Measurements from ENCODE around the gene PSMG4.

The PSMG4 gene

DNA sequence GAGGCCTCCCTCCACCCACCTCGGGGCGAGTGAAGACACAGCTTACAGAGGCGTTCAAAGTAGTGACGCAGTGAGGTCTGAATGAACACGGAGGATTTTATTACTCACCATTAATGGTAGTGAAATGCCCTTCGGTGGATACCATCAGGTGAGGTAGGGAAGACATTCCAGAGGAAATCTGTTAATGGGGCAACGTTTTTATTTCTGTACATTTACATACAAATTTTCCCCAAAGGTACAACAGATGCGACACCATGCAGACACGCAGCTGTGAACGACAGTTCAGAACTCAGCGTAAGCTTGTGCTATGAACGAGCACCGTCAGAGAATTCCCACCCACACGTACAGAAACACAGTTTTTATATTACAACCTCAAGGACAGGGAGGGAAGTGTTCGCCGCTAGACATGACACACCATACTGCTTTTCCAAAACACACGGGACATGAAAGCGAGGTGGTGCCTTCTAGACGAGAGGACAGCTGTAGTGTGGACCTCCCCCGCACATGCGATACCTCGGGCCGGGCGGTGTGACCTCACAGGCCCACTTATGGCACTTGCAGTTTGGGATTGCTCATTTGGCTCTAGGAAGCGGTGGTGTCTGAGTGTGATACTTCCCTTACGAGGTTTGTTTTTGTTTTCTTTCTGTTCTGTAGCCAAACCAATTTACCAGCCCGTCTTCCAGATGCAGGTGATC lies 10.7 kb downstream of the PSMG4 start:
- TF ChIP-seq GATA2 (IDR thresholded peaks at IDR 0.05; ENCODE audit: low read depth, low read length) (no peak), GATA3 (IDR thresholded peaks at IDR 0.05; ENCODE audit: low read depth, low read length) (no peak)

DNA sequence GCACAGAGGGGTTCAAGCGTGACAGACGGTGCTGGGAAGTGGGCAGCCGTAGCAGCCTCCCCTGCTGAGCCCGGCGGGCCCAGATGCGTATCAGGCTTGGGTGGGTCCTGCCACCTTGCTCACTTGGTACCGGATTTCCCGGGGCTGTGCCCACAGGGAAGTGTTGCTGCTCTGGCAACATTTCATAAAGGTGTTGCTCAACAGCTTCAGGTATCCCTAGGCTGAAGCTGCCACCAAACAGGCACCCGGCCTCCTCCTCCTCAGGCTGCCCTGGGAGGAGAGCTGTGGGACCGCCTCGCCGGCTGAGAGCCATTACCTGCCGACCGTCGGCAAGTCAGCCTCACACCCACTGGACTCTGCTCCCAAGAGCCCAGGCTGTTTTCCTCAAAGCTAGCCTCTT lies 11.5 kb downstream of the PSMG4 start:
- TF ChIP-seq GATA3 (IDR thresholded peaks at IDR 0.05; ENCODE audit: low read depth, low read length) (no peak), GATA2 (IDR thresholded peaks at IDR 0.05; ENCODE audit: low read depth, low read length) (no peak)

DNA sequence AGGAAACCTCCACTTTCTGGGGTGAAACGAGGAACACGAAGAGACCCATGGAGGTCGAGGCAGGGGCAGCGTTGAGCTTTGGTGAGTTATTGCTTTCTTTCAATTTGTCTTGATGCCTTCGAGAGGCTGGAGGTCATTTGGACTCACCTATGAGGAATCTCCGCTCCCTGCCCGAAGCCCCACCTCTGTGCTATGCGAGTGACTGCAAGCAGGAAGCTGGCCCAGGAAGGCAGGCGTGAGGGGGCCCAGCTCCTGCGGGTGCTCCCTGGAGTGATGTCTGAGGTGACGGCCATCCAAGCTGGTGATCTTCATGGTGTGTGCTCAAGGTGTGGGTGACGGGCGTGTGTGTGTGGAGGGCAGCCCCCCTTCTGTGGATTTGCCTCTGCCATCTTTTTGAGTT lies 13.0 kb downstream of the PSMG4 start:
- TF ChIP-seq GATA3 (IDR thresholded peaks at IDR 0.05; ENCODE audit: low read depth, low read length) (no peak), GATA2 (IDR thresholded peaks at IDR 0.05; ENCODE audit: low read depth, low read length) (no peak)

DNA sequence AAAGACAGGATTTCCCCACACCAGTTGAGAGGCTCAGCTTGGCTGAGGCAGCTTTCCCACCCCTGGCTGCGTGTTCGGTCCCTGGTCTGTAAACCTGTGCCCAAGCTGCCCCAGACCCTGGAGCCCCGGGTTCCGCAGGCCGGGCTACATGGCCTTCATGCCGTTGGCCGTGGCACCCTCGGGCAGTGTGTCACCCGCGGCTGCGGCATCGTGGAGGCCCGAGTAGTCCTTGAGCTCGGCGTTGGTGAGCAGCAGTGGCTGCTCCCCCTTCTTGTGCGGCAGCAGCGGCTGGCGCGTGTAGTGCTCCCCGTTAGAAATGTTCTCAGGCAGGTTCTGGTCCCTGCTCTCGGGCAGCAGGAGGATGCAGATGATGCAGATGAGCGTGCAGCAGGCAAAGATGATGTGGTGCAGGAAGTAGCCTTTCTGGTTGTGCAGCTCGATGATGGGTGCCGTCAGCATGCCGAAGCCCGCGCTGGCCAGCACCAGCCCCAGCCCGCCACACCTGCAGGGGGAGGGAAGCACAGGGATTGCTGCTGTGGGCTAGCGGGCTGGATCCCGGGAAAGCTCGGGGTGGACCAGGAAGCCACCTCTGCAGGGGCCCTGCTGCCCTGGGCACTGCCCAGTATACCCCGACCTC lies 14.3 kb downstream of the PSMG4 start:
- TF ChIP-seq GATA3 (IDR thresholded peaks at IDR 0.05; ENCODE audit: low read depth, low read length): no peak
- no peak for TF ChIP-seq GATA2 (IDR thresholded peaks at IDR 0.05; ENCODE audit: low read depth, low read length)

DNA sequence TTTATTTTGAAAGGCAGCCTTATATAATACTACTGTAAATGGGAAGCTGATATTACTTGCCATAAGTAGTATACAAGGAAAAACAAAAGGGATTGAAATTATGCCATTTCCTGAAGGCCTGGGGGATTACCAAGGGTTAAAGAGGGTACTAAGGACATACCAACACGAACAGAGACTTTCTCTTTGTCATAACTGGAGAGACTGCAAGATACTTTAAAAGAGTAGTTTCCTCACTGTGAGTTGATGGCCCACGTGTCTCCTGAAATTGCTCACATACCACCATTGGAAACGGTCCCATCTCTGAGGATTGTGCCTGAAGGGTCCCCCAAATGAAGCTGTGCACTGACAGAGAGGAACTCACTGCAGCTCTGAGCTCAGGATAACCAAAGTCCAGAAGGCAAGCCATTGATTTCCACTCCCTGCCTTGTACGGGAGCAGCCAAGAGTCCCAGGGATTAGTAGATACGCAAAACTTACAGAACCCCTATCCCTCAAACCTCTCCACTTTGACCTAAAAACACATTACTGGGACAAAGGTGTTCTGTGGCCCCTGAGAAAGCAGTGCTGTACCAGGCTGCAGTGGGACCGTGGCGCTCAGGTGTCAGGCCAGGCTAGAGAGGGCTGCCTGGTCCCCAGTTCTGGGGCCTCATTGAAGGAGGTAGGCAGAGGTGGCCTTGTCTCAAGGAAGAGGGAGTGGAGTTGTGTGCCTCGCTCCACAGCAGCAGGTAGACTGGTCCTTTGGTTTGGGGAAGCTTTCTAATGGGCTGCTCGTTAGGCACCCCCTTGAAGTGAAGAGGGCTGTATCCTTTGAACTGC lies 15.2 kb downstream of the PSMG4 start:
- TF ChIP-seq GATA2 (IDR thresholded peaks at IDR 0.05; ENCODE audit: low read depth, low read length): no peak
- no peak for TF ChIP-seq GATA3 (IDR thresholded peaks at IDR 0.05; ENCODE audit: low read depth, low read length)

DNA sequence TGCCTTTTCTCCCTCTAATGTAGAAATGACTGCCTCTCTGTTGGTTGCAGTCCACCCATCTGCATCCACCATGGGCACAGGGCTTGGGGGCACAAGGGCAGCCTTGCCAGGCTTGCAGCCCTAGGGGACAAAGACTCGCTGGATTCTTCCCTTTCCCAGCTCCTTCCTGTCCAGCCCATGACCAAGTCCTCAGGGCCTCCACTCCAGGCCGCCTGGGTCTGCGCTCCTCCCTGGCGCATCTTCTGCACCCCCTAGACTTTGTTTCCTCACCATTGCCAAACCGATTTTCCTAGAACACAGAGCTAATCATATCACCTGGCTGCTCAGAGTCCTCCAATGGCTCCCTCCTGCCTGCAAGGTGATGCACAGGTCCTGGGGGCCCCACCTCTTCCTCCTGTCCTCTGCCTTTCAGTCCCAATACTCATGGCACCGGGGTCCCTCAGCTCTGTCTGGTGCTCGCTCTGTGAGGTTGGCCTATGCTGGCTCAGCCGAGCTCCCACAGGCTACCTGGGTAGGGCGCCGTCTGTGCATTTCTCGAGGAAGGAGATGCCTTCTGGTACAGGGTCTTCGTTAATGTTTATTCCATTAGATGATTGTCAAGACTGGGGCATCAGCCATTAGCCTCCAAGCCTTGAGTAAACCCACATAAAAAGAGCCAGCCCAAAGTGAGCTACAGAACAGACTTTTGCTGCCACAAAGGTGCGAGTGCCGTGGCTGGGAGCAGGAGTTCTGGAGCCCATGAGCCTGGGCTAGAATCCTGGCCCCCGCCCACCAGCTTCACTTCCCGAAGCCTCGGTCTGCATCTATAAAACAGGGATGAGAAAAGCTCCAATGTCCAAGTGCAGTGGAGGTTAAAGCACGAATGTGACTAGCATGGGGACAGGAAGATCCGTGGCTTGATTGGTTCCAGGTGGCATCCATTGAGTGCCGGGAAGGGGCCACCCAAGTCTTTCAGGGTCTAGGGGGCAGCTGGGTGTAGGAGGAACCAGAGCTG lies 17.7 kb downstream of the PSMG4 start:
- TF ChIP-seq GATA3 (IDR thresholded peaks at IDR 0.05; ENCODE audit: low read depth, low read length) (no peak), GATA2 (IDR thresholded peaks at IDR 0.05; ENCODE audit: low read depth, low read length) (no peak)

DNA sequence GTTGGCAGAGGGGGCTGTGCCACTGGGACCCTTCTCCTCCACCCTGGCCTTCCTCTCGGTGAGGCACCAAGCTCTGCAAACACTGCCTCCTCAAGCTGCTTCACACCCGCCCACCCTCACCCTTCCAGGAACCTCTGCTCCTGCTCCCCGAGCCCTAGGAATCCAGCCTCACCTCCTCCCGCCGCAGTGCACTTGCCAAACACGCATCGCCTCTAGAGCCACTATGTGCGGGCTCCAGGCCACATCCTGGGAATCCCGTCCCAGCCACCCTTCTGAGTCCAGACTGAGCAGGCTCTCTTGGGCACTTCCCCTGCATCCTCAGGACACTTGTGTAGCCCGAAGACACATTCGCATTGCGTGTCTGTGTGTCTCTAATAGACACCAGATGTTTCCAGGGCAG lies 18.5 kb downstream of the PSMG4 start:
- TF ChIP-seq GATA2 (IDR thresholded peaks at IDR 0.05; ENCODE audit: low read depth, low read length): no peak
- no peak for TF ChIP-seq GATA3 (IDR thresholded peaks at IDR 0.05; ENCODE audit: low read depth, low read length)

DNA sequence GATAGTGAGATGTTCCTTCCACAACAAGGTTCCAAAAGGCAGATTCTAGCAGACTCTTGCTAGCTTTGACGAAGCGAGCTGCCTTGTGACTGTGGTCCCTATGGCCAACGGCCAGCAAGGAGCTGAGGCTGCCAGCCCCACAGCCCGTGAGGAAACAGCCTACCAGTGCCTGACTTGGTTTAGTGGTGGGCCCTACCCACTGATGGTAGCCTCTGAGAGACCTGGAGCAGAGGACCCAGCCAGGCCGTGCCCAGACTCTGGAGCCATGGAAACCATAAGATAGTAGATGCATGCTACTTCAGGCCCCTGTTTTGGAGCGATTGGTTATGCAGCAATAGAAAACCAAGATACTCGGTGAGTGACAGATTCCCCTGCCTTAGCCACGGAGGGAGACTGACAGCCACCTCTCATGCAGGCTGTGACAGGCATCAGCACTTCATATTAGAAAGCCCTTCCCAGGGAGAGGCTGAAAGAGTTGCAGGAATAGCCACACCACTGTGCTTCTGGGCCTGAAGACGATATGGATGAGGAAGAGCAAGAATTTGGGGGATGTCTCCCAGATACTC lies 19.2 kb downstream of the PSMG4 start:
- no peak for TF ChIP-seq GATA3 (IDR thresholded peaks at IDR 0.05; ENCODE audit: low read depth, low read length)
- TF ChIP-seq GATA2 (IDR thresholded peaks at IDR 0.05; ENCODE audit: low read depth, low read length): no peak

DNA sequence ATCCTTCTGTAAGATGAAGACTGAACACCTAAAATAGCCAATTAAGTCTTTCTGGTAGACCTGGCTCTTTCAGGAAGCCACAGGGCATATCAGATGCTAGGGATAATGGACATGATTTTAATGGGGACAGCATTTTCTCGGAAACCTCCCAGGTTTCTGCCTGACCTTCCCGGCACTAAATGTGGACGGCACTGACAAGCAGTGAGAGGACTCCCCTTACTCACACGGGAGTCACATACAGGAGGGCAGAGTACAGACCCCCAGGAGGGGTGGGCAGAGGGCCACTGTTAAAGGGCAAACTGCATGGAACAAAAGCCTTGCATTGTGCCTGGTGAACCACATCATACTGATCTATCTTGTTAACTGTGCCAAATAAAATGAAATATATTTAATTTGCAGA lies 19.9 kb downstream of the PSMG4 start:
- TF ChIP-seq GATA3 (IDR thresholded peaks at IDR 0.05; ENCODE audit: low read depth, low read length) (no peak), GATA2 (IDR thresholded peaks at IDR 0.05; ENCODE audit: low read depth, low read length) (no peak)

DNA sequence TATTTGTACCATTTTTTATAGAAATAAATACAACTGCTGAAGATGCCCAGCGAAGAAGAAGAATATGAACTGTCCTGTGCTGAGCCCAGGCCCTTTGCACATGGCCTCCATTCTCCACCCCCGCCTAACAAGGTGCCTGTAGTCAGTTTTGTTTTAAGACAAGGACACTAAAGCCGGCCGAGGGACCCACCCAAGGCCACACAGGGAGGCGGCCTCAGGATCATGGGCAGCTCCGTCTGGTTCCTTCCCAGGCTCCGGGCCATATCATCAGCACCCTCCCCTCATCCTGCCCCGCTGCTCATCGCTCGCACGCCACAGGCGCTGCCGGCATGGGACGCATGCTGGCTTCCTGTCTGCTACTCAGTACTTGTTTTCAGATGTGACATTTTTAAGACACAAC lies 21.3 kb downstream of the PSMG4 start:
- TF ChIP-seq GATA3 (IDR thresholded peaks at IDR 0.05; ENCODE audit: low read depth, low read length) (no peak), GATA2 (IDR thresholded peaks at IDR 0.05; ENCODE audit: low read depth, low read length) (no peak)

DNA sequence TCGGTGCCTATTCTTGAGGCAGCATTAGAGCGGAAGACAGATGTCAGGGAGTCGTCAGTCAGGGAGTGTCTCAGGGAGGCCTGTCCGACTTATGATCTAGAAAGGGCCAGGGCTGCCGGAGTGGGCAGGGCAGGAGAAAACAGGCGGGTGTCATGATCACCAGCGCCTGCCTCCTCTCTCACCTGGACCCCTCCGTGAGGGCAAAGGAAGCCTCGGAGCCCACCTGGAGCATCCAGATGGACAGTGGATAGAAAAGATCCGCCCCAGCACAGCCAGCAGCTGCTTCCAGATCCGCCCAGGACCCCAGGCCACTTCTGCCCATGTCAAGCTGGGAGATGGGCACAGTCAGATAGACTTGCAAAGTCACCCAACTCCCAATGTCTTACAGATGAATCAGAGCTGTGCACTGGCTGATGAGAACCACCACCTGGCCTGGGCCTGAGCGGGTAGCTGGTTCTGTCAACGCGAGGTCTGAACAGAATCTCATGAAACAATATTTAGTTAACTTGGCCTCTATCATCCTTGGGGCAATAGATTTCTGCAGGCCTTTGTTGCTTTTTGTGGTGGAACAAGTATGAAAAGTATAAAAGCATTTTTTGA lies 22.2 kb downstream of the PSMG4 start:
- TF ChIP-seq GATA2 (IDR thresholded peaks at IDR 0.05; ENCODE audit: low read depth, low read length) (no peak), GATA3 (IDR thresholded peaks at IDR 0.05; ENCODE audit: low read depth, low read length) (no peak)

DNA sequence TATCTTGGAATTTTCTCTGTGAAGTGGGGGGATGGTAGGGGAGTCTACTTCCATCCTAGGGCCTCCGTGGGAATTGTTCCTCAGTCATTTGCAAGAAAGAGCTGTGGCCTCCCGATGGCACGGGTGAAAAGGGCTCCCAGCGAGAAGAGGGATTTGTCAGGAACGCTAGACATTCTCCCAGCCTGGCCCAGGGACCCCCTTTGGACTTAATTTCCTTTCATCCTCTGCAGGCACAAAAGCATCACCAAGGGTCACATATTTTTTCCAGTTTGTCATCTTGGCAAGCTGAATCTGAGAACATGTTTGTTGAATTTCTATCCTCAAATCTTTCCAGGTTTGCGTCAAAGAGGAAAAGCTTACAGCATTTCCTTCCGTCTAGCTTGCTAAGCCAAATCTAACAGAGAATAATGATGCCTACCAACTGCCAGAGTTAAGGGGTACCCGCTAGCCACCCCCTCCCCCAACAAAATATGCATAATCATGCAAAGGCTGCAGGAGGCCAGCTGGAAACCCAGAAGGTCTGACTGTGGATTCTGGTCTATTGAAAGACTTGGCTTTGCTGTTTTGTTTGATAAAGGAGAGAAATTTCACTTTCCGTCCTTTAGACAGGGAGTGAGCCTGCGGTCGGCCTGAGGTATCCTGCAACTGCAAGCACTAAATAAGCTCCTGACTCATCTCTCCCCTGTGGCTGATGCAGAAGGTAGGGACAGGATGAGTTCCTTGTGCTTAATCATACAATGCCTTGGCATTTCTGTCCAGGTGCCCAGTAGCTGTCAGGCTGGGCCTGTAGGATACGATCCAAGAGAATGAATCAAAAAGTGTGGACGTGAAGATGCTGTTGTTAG lies 23.1 kb downstream of the PSMG4 start:
- no peak for TF ChIP-seq GATA2 (IDR thresholded peaks at IDR 0.05; ENCODE audit: low read depth, low read length)
- TF ChIP-seq GATA3 (IDR thresholded peaks at IDR 0.05; ENCODE audit: low read depth, low read length): no peak

Data from SH-SY5Y (cell line).